HepG2 (cell line): ENCODE results near the gene ME3. TPM values are rescaled to one million over a fixed set of nuclear protein-coding genes. Genes with fewer than 3 reads are reported as not detected.

Source experiments
- ATAC-seq: fragments of 200-7000 bp; cut with Tn5 transposase; 3 replicates; pipeline ENCODE4 v1.9.1; 2020; ENCODE audit warnings: mild to moderate bottlenecking, moderate library complexity
- BruUV-seq: library from RNA; stranded (reverse); fragments of 400-500 nt; replicated peaks from 2 replicates; lab custom pipeline; 2021; lab: Mats Ljungman, UMichigan
- CTCF ChIA-PET: fragments of 300-600 bp; formaldehyde crosslinking; extraction: SDS; loops from one replicate; lab custom pipeline; 2021; ENCODE audit warnings: low total read pairs, inconsistent platforms, low intra/inter-chr PET ratio; lab: Yijun Ruan, JAX
- POLR2A ChIA-PET: fragments of 350-600 bp; sonication (Branson Sonifier 250); formaldehyde crosslinking; loops from one replicate; lab custom pipeline; 2020; ENCODE audit warnings: antibody characterized with exemption, inconsistent platforms; lab: Yijun Ruan, JAX
- DNase-seq: peaks from one replicate; pipeline ENCODE4 v3.0.0-alpha.2; 2015; ENCODE audit warnings: low spot score
- FAIRE-seq: peaks from 3 replicates; lab custom pipeline; 2011; peaks lifted over from hg19 to GRCh38; lab: Jason Lieb, UNC
- H2AFZ ChIP-seq: one replicate; pipeline ENCODE4 v1.6.1; 2011; ENCODE audit warnings: low read length, inconsistent platforms
- H3K27ac ChIP-seq: fragments of 300-600 bp; 3 replicates; pipeline ENCODE4 v1.8.0; 2011; ENCODE audit warnings: mixed run types, mild to moderate bottlenecking, mixed read lengths, low read length, inconsistent platforms; ENCODE audit not compliant: insufficient read depth; ENCODE audit errors: extremely low read length
- H3K27me3 ChIP-seq, 2 experiments: fragments of 200-600 bp in 1 of 2; 2 replicates in 1 of 2; 3 replicates in 1 of 2; pipeline versions ENCODE4 v1.6.0 to v1.8.0; 2011; ENCODE audit warnings: low read length in 2 of 2, mild to moderate bottlenecking in 2 of 2, moderate library complexity in 2 of 2, inconsistent platforms in 1 of 2; ENCODE audit not compliant: insufficient read depth in 2 of 2, control insufficient read depth in 1 of 2
- H3K36me3 ChIP-seq, 2 experiments: fragments of 200-600 bp in 1 of 2; replicated peaks in 1 of 2; 2 replicates in 1 of 2; 3 replicates in 1 of 2; pipeline versions ENCODE4 v1.5.1 to v1.8.0; 2011; ENCODE audit warnings: low read length in 2 of 2, inconsistent platforms in 1 of 2; ENCODE audit not compliant: insufficient read depth in 2 of 2, control insufficient read depth in 1 of 2
- H3K4me1 ChIP-seq: 2 replicates; pipeline ENCODE4 v1.5.1; 2012; ENCODE audit warnings: low read length, inconsistent platforms; ENCODE audit not compliant: insufficient read depth
- H3K4me2 ChIP-seq: 2 replicates; pipeline ENCODE4 v1.6.0; 2011; ENCODE audit warnings: low read depth, low read length, inconsistent platforms
- H3K4me3 ChIP-seq, 3 experiments: fragments of 200-600 bp in 1 of 3; sonication (generic), shearing (Covaris generic) in 1 of 3; replicated peaks in 1 of 3; 2 replicates each; pipeline ENCODE4 v1.5.1; 2011 to 2016; ENCODE audit warnings: low read length in 3 of 3, inconsistent platforms in 2 of 3, low read depth in 2 of 3, mild to moderate bottlenecking in 2 of 3, control low read depth in 1 of 3, mixed read lengths in 1 of 3; ENCODE audit not compliant: insufficient read depth in 1 of 3
- H3K79me2 ChIP-seq: one replicate; pipeline ENCODE4 v1.6.1; 2011; ENCODE audit warnings: low read length, inconsistent platforms; ENCODE audit not compliant: insufficient read depth
- H3K9ac ChIP-seq: 2 replicates; pipeline ENCODE4 v1.6.0; 2011; ENCODE audit warnings: mild to moderate bottlenecking, low read depth, low read length, inconsistent platforms; ENCODE audit not compliant: insufficient read depth
- H3K9me3 ChIP-seq: 2 replicates; pipeline ENCODE4 v1.5.1; 2012; ENCODE audit warnings: mild to moderate bottlenecking, low read length
- H4K20me1 ChIP-seq: 2 replicates; pipeline ENCODE4 v1.6.0; 2011; ENCODE audit warnings: inconsistent platforms, mild to moderate bottlenecking, low read length, moderate library complexity; ENCODE audit not compliant: insufficient read depth
- ARID2 ChIP-seq: sonication (generic); formaldehyde crosslinking; IDR thresholded peaks from 2 replicates; pipeline ENCODE4 v1.8.1; 2022; ENCODE audit warnings: mild to moderate bottlenecking, missing genetic modification reagents, borderline replicate concordance
- HDAC2 ChIP-seq: sonication (generic); formaldehyde crosslinking; IDR thresholded peaks from 2 replicates; pipeline ENCODE4 v1.4.0; 2020; ENCODE audit warnings: missing genetic modification reagents
- MED13 ChIP-seq: sonication (generic); formaldehyde crosslinking; IDR thresholded peaks from 2 replicates; pipeline ENCODE4 v1.5.0; 2020; ENCODE audit warnings: missing genetic modification reagents
- NFE2L2 ChIP-seq: fragments of 150-350 bp; IDR thresholded peaks from 2 replicates; pipeline ENCODE4 v1.6.1; 2014; ENCODE audit warnings: low read length
- RBM22 ChIP-seq: fragments of 200-400 bp; formaldehyde crosslinking; optimal IDR thresholded peaks from 2 replicates; pipeline ENCODE3; 2017; ENCODE audit warnings: mild to moderate bottlenecking, low read length, moderate library complexity
- TEAD2 ChIP-seq: sonication (generic); formaldehyde crosslinking; IDR thresholded peaks from 2 replicates; pipeline ENCODE4 v1.9.0; 2021; ENCODE audit warnings: missing genetic modification reagents
- TEAD3 ChIP-seq: optimal IDR thresholded peaks from 2 replicates; pipeline ENCODE3; 2016; ENCODE audit warnings: borderline replicate concordance
- ZNF10 ChIP-seq: sonication (generic); formaldehyde crosslinking; IDR thresholded peaks from 2 replicates; pipeline ENCODE4 v1.4.0; 2020; ENCODE audit warnings: mild to moderate bottlenecking, low read depth, missing genetic modification reagents, borderline replicate concordance
- WGBS: methylation state at CpG from one replicate; pipeline ENCODE4 v1.1.6; 2017; ENCODE audit warnings: low lambda C conversion rate; 5-methylcytosine and 5-hydroxymethylcytosine counted together
- in situ Hi-C: cut with HindIII; loops from 2 replicates; pipeline ENCODE4 v1.10.0; 2017; ENCODE audit warnings: low pct_unique_long_range_greater_than_20kb; ENCODE audit not compliant: extremely low pct_ligation_motif_present
- intact Hi-C: fragments of 100-400 bp; cut with micrococcal nuclease; formaldehyde crosslinking; loops from one replicate; pipeline ENCODE4 v1.10.0; 2022; ENCODE audit not compliant: unreplicated experiment
- polyA plus RNA-seq, 8 experiments: library from polyadenylated mRNA; depleted of rRNA in 3 of 8; stranded (reverse) in 7 of 8; unstranded in 1 of 8; fragments of >200 nt; fragmentation: Illumina TruSeq in 4 of 8; extraction: Trizol in 4 of 8; gene quantifications; 2 replicates each; pipeline versions ENCODE4 v1.2.1 to v1.2.3, GENCODE V29; 2011 to 2016; ENCODE audit warnings: low read depth in 4 of 8, missing spikeins in 1 of 8, mixed read lengths in 1 of 8; ENCODE audit not compliant: insufficient read depth in 1 of 8
- total RNA-seq, 5 experiments: library from RNA; depleted of rRNA; stranded (reverse); fragments of >200 nt; fragmentation: Illumina TruSeq; extraction: Trizol; gene quantifications; 2 replicates each; pipeline ENCODE4 v1.2.3, GENCODE V29; 2016; ENCODE audit warnings: low read depth in 1 of 5
- TF ChIP-seq, protein P1 (sequence below): sonication (generic); formaldehyde crosslinking; IDR thresholded peaks from 2 replicates; pipeline ENCODE4 v1.9.0; 2021; ENCODE audit warnings: missing genetic modification reagents, mild to moderate bottlenecking, borderline replicate concordance
- TF ChIP-seq, protein P2 (sequence below): sonication (generic); formaldehyde crosslinking; IDR thresholded peaks from 2 replicates; pipeline ENCODE4 v1.5.0; 2020; ENCODE audit warnings: mild to moderate bottlenecking, missing genetic modification reagents, borderline replicate concordance
- TF ChIP-seq, protein P3 (sequence below): sonication (generic); formaldehyde crosslinking; IDR thresholded peaks from 2 replicates; pipeline ENCODE4 v1.4.0; 2020; ENCODE audit warnings: missing genetic modification reagents

The ME3 gene
- total and polyA plus RNA-seq, 2 of the 13 experiments (the other 11 are each of a cell fraction or from before 2014, with no cell fraction given), result not detected

DNA sequence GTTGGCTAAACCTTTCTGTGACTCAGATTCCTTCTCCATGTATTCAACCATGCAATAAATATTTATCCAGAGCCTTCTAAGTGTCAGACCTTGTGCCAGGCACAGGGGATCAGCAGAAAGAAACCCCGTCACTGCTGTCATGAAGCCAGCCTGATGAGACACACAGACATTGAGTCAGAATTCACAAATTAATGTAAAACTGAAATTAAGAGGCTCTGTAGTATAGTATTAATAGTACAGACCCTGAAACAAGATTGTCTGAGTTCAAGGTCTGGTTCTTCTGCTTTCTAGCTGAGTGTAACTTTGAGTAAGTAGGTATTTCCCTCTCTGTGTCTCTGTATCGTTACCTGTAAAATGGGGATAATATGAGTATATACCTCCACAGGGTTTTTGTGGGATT is 46.9 kb downstream of the ME3 start:
- Histone ChIP-seq H3K36me3 (no peaks in the 10 kb centered on the region), H3K4me2 (no peak overlapping the region), H3K9ac (no peak overlapping the region), H4K20me1 (no peaks in the 10 kb centered on the region), H3K79me2 (no peaks in the 10 kb centered on the region), H3K27ac (no peak overlapping the region), H3K4me1 (no peaks in the 10 kb centered on the region), H3K9me3 (no peaks in the 10 kb centered on the region), H3K4me3 (no peak overlapping the region), H3K27me3 (peaks cover 0 to 26% of the 10 kb centered on the region in 2 experiments; a peak in 3 of 5 replicates), H2AFZ (no peak overlapping the region)
- POLR2A ChIA-PET, result no interaction called here
- CTCF ChIA-PET, result no interaction called here
- no TSS peak for BruUV-seq
- 0% methylated on average over 2 of the region's 2 CpGs for WGBS
- no peak for FAIRE-seq
- TF ChIP-seq ZNF10 (CRISPR knock-in tag), result no peak
- TF ChIP-seq MED13 (CRISPR knock-in tag), result no peak
- TF ChIP-seq NFE2L2, result no peak
- TF ChIP-seq TEAD2 (CRISPR knock-in tag), result no peak
- TF ChIP-seq TEAD3 (CRISPR knock-in tag), result no peak
- TF ChIP-seq RBM22, result no peak
- TF ChIP-seq, protein P1, sequence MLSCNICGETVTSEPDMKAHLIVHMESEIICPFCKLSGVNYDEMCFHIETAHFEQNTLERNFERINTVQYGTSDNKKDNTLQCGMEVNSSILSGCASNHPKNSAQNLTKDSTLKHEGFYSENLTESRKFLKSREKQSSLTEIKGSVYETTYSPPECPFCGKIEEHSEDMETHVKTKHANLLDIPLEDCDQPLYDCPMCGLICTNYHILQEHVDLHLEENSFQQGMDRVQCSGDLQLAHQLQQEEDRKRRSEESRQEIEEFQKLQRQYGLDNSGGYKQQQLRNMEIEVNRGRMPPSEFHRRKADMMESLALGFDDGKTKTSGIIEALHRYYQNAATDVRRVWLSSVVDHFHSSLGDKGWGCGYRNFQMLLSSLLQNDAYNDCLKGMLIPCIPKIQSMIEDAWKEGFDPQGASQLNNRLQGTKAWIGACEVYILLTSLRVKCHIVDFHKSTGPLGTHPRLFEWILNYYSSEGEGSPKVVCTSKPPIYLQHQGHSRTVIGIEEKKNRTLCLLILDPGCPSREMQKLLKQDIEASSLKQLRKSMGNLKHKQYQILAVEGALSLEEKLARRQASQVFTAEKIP (CRISPR knock-in tag), result no peak
- TF ChIP-seq ARID2 (CRISPR knock-in tag), result no peak
- no peak for TF ChIP-seq HDAC2
- TF ChIP-seq, protein P2, sequence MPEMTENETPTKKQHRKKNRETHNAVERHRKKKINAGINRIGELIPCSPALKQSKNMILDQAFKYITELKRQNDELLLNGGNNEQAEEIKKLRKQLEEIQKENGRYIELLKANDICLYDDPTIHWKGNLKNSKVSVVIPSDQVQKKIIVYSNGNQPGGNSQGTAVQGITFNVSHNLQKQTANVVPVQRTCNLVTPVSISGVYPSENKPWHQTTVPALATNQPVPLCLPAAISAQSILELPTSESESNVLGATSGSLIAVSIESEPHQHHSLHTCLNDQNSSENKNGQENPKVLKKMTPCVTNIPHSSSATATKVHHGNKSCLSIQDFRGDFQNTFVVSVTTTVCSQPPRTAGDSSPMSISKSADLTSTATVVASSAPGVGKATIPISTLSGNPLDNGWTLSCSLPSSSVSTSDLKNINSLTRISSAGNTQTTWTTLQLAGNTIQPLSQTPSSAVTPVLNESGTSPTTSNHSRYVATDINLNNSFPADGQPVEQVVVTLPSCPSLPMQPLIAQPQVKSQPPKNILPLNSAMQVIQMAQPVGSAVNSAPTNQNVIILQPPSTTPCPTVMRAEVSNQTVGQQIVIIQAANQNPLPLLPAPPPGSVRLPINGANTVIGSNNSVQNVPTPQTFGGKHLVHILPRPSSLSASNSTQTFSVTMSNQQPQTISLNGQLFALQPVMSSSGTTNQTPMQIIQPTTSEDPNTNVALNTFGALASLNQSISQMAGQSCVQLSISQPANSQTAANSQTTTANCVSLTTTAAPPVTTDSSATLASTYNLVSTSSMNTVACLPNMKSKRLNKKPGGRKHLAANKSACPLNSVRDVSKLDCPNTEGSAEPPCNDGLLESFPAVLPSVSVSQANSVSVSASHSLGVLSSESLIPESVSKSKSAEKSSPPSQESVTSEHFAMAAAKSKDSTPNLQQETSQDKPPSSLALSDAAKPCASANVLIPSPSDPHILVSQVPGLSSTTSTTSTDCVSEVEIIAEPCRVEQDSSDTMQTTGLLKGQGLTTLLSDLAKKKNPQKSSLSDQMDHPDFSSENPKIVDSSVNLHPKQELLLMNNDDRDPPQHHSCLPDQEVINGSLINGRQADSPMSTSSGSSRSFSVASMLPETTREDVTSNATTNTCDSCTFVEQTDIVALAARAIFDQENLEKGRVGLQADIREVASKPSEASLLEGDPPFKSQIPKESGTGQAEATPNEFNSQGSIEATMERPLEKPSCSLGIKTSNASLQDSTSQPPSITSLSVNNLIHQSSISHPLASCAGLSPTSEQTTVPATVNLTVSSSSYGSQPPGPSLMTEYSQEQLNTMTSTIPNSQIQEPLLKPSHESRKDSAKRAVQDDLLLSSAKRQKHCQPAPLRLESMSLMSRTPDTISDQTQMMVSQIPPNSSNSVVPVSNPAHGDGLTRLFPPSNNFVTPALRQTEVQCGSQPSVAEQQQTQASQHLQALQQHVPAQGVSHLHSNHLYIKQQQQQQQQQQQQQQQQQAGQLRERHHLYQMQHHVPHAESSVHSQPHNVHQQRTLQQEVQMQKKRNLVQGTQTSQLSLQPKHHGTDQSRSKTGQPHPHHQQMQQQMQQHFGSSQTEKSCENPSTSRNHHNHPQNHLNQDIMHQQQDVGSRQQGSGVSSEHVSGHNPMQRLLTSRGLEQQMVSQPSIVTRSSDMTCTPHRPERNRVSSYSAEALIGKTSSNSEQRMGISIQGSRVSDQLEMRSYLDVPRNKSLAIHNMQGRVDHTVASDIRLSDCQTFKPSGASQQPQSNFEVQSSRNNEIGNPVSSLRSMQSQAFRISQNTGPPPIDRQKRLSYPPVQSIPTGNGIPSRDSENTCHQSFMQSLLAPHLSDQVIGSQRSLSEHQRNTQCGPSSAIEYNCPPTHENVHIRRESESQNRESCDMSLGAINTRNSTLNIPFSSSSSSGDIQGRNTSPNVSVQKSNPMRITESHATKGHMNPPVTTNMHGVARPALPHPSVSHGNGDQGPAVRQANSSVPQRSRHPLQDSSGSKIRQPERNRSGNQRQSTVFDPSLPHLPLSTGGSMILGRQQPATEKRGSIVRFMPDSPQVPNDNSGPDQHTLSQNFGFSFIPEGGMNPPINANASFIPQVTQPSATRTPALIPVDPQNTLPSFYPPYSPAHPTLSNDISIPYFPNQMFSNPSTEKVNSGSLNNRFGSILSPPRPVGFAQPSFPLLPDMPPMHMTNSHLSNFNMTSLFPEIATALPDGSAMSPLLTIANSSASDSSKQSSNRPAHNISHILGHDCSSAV, result no peak
- TF ChIP-seq, protein P3, sequence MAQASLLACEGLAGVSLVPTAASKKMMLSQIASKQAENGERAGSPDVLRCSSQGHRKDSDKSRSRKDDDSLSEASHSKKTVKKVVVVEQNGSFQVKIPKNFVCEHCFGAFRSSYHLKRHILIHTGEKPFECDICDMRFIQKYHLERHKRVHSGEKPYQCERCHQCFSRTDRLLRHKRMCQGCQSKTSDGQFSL, result no peak
- in situ Hi-C loops (no loop called here), intact Hi-C loops (no loop called here)
- ATAC-seq, result no peak
- no peak for DNase-seq
